RPMI8226 (cell line): ENCODE data around the gene SOX13.
A peak's percentile ranks its signal among the peaks of the same experiment; 100 is the strongest.
"Not testable (repeated sequence)": the region's sequence is repeated elsewhere in the genome, so short reads cannot be mapped to it uniquely, and the experiment has no call there.

Experiments used
- DNase-seq: peaks from one replicate; pipeline ENCODE4 v3.0.0-alpha.2; 2015

Gene SOX13

DNA sequence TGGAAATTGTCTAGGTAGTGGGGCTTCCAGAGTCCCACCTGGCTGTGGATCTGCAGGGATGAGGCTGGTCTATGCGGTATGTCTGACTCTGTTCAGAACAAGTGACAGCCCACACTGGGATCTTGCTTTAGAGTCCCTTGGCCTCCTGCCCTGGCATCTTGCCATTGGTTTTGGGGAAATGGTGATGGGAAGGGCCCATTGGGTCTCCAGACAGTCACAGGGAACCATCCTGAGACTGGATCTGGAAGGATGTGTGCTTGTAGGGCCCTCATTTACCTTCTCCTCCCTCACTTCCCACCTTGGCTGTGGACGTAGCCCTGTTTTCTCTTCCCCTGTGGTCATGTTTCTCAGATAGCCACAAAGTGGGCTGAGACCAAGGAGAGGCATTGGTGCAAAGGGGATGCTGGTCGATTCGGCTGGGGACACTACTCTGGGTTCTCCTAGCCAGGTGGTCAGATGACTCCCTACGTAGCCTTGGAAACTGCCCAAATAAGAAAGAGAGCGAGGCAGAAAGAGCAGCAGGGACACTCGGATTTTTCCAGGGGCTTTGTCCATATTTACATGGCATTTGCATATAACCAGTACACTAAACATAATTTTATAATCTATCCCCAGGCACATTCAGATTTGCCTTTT lies 15.1 kb downstream of the SOX13 start:
- peak; percentile 22 for DNase-seq

DNA sequence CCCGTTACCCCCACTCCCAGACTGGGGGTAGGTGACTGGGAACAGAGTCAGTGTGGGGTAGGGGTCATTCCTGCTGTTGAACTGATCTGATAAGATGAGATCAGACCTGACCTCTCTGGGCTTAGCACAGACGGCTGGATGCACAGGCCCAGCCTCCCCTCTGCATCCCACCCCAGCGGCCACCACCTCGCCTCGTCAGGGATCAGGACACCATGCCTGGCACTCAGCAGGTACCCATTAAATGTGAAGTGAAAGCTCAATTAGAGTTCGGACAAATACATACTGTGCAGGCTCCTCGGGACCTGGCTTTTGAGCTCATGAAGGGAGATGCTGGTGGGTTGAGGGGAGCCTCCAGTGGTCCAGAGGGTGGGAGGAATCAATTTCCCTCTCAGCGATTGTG lies 15.7 kb downstream of the SOX13 start:
- no peak for DNase-seq

DNA sequence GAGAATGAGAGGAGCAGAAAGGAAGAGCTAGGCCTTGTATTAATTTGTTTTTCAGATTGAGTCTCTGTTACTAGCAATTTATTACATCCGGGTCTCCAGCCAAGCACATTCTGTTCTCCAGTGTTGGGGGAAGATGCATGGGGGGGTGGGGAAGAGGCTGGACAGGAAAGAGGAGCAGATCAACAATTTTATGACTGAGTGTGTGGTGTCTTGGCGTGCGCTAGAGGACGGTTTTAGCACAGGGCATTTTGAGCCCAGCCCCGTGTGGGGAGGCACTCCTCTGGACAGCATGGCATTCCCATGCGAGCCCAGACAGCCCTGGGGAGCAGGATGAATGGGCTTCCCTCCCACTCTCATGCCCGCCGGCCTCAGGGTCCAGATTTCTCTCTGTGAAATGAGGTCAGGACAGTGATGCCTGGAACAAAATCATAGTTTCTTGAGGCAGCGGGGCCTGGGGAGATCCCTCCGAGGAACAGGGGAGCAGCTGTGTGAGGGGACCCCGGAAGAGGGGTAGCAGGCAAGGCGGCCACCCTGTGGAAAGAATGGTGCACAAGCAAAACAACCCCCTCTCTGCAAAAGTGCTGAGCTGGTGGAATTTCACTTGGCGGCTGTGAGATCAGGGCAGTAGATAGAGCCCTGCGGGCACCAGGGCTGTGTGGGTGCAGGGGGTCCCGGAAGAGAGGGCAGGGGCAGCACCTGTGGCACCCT lies 16.3 kb downstream of the SOX13 start:
- no peak for DNase-seq

DNA sequence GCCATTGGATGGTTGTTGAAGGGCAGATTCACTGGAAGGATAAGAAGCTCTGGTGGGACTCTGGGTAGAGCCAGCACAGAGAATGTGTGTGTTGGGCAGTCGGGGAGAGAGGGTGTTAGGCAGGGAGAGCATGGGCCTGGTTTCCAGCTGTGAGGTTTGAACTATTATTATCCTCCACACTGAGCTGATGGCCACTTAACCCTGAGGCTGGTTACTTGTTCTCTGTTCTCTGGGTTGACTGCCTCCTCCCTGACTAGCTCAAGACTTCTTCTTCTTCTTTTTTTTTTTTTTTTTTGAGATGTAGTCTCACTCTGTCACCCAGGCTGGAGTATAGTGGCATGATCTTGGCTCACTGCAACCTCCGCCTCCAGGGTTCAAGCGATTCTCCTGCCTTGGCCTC lies 17.2 kb downstream of the SOX13 start:
- not testable (repeated sequence) for DNase-seq

- no peak for DNase-seq
Measured at GRCh38 chr1:204091066-204091465, 18.2 kb downstream of the SOX13 start.

- DNase-seq = no peak
Measured at GRCh38 chr1:204091787-204092312, 18.9 kb downstream of the SOX13 start.

- no peak for DNase-seq
Measured at GRCh38 chr1:204092632-204093420, 19.9 kb downstream of the SOX13 start.

DNA sequence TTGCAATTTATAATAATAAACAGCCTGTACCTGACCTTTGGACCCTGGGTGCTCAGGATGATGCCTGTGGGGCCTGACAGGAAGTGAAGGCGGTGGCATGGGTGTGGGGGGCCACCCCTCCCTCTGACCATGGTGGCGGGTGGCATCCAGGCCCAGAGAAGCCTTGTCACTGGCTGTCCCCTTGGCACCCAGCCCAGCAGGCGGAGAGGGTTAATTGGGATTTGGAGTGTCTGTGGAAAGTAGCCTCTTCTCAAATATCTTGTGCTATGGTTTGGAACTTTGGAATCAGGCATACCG lies 20.5 kb downstream of the SOX13 start:
- peak; percentile 41 for DNase-seq

- no peak for DNase-seq
Measured at GRCh38 chr1:204093781-204094180, 20.9 kb downstream of the SOX13 start.

DNA sequence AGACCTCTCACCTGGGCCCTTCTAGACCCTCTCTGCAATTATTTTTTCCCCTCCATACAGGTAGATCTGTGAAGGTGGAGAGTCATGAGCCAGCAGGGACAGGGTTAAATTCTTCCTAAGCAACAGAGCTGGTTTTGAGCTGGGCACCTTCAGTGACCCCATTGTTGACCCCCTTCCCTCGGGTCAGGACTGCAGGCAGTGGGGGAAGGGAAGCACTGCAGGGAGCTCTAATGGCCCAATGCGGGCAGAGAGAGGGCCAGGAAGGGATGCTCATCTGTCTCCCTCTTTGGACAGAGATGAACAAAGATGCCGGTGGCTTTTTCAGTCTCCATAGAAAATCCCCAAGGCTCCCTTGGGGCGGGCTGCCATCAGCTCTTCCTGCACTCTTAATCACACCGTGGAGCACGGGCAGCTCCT lies 21.4 kb downstream of the SOX13 start:
- no peak for DNase-seq

- DNase-seq = peak; percentile 76
Measured at GRCh38 chr1:204094856-204095634, 22.1 kb downstream of the SOX13 start.

- no peak for DNase-seq
Measured at GRCh38 chr1:204096931-204097330, 24.0 kb downstream of the SOX13 start.

GRCh38 chr1:204098683-204099082 lies 25.8 kb downstream of the SOX13 start:
- no peak for DNase-seq

DNA sequence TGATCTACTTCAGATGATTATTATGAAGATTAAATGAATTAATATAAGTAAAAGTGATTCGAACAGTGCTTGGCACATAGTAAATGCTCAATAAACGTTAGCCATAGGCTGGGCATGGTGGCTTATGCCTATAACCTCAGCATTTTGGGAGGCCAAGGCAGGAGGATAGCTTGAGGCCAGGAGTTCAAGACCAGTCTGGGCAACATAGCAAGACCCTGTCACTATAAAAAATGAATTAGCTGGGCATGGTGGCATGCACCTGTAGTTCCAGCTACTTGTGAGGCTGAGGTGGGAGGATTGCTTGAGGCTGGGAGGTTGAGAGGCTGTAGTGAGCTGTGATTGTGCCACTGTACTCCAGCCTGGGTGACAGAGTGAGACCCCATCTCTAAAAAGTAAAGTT lies 26.8 kb downstream of the SOX13 start:
- DNase-seq = not testable (repeated sequence)

DNA sequence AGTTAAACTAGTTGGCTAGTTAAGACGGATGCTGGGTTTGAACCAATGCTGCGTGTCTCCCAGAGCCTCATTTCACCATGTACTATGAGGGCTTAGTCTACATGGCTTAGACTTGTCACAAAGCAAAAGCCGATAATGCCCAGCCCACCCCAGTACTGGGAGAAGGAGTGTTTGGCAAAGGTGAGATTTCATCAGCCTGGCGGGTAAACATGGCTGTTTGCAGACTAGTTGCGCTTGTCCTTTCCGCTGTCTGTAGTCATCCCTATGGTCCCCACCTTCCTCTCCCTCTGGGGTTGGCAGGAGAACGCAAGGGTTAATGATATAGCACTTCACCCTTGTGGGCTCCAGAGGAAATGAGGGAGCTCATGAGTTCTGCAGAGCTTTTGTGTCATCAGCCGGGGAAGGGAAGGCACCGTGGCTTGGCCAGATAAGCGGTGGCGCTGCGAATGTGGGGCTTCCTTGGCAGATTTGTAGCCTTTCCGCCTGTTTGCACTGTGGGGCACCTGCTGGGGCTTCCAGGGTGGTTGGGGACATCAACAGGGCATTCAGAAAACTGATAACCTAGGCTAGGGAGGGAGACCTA lies 29.2 kb downstream of the SOX13 start:
- DNase-seq = peak; percentile 69

DNA sequence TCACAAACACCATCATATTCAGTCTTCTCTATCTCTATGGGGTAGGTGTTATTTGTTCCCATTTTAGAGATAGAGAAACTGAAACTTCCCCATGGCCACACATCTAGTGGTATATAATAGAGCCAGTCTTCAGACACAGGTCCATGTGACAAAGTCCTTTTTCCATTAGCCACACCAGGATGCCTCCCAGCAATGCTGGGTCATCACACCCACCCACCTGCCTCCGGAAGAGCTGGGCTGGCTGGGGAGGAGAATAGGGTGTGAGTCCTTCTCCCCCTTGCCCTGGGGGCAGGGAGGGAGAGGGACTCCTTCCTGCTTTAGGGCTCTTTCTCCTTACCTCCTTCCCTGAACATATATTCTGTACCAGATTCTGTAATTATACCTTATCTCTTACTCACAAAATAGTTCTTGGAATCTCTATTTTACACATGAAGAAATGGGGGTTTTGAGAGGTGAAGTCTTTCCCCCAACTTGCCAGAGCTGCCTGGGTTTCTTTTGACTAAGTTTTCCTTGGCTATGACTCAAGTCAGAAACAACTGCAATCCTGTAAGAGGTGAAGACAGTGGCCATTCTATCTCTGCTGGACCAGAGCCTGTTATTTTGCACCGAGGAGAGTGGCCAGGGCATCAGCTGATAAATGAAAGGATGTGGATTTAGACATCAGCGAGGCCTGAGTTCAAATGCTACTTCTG lies 30.0 kb downstream of the SOX13 start:
- DNase-seq = peak; percentile 70

GRCh38 chr1:204103431-204103741 lies 30.5 kb downstream of the SOX13 start:
- no peak for DNase-seq

DNA sequence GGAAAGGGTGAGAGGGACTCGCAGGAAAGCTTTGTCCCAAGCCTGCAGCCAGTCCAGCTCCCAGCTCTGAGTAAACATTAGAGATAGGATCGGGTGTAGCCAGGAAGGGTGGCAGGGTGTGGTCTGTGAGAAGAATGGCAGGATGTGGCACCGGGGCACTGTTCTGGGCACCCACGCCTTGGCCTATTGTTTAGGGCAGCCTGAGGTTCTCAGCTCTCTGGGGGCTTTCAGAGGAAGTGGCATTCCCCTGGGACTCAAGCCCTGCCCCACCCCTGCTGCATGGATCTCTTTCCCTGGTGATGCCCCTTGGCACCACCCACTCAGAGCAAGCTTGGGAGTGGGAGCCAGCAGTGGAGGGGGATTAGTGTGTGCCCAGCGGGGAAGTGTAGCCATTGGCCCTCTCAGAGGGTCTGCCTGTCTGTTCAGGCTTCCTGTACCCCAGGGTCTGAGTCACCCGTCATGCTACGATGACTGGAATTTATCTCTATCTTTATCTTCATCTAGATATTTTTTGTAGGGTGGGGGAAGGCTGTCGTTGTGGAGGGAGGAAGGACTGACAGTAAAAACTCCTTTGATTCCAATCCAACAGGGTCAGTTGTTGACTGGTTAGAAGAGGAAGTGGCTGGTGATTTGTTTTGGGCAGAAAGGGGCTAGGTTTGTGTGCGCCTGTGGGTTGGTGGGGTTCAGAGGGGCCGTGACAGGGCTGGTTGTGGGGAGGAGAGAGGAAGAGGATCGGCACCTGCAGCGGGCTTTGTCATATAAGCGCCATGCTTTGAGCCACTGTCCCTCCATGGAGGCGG lies 31.6 kb downstream of the SOX13 start:
- DNase-seq = no peak

DNA sequence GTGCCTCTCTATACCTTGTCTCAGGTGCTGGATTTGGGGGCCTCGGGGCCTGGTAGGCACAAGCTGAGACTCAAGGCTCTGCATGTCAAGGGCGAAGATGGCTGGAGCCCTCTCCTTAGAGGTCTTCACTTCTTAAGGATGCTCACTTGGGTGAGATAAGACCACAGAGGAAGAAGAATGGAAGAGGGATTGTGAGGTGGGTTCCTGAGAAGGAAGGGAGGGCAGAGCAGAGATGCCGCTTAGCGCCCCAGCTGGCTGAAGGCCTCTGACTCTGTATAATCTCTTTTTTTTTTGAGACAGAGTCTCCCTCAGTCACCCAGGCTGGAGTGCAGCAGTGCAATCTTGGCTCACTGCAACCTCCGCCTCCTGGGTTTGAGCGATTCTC lies 32.2 kb downstream of the SOX13 start:
- no peak for DNase-seq

DNA sequence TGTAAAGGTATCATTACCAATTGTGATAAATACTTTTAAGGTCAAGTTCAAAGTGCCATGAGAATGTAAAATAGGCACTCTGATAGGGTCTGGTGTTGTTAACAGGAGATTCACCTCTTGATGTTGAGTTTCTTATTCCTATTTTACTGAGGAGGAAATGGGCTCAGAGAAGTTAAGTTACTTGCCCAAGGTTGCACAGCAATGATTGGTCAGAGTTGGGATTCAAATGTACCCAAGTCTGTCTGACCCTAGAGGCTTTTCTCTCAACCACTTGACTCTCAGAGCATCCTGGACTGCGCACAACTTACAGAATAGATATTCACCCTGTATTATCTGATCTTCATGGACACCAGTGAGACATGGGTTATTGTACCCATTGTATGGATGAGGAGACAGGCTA lies 33.9 kb downstream of the SOX13 start:
- no peak for DNase-seq

DNA sequence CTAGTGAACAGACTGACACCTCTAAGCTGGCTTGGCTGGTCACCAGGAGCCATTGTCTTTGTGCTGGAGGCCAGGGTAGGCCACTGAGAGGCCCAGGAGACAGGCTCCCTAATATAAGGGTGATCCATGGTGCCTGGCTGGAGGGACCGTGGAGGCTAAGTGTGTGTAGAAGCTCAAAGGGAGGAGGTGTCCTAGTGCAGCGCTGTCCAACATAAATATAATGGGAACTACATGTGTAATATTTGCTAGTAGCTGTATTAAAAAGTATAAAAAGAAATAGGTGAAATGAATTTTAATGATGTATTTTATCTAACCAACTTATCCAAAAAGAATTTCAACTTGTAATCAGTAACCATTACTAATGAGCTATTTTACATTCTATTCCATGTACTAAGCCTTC lies 35.0 kb downstream of the SOX13 start:
- no peak for DNase-seq
